ENCODE data around the gene MT1A.

DNA sequence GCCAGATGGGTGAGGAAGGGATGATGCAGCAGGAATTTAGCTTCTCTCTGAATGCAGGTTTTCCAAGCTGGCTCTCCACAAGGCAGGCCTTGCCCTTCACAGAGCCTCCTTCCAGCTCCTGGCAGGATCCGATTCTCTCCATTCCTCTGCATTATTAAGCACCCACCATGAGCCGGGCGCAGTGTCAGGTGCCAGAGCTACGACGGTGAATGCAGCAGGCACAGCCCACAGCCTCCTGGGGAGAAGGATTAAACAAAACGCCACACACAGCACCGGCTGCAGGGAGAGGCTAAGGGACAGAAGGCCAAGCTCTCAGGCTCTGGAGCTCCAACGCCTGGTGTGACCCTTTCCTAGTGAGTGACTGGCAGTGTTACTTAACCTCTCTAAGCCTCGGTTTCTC is 37.1 kb upstream of the MT1A start:
- TF ChIP-seq CHD2 (IDR thresholded peaks at IDR 0.05; ENCODE audit: low read length): no peak
- TF ChIP-seq, protein P1, sequence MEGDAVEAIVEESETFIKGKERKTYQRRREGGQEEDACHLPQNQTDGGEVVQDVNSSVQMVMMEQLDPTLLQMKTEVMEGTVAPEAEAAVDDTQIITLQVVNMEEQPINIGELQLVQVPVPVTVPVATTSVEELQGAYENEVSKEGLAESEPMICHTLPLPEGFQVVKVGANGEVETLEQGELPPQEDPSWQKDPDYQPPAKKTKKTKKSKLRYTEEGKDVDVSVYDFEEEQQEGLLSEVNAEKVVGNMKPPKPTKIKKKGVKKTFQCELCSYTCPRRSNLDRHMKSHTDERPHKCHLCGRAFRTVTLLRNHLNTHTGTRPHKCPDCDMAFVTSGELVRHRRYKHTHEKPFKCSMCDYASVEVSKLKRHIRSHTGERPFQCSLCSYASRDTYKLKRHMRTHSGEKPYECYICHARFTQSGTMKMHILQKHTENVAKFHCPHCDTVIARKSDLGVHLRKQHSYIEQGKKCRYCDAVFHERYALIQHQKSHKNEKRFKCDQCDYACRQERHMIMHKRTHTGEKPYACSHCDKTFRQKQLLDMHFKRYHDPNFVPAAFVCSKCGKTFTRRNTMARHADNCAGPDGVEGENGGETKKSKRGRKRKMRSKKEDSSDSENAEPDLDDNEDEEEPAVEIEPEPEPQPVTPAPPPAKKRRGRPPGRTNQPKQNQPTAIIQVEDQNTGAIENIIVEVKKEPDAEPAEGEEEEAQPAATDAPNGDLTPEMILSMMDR (IDR thresholded peaks at IDR 0.05; ENCODE audit: control extremely low read depth in 1 of 3, insufficient read depth in 1 of 3, low read depth in 1 of 3, low read length in 3 of 3): no peak
- TF ChIP-seq EZH2 (IDR thresholded peaks at IDR 0.05; ENCODE audit: low read depth, low read length, severe bottlenecking): no peak

Measured in H1 (cell line).